ENCODE data around the gene PSAT1. TPM values are rescaled to one million over a fixed set of nuclear protein-coding genes. Genes with fewer than 3 reads are reported as not detected.
A peak's percentile ranks its signal among the peaks of the same experiment; 100 is the strongest.

The PSAT1 gene
- total and polyA plus RNA-seq, 2 of the 4 experiments (the other 2 are of a cell fraction) = 77.2 to 88.4 TPM

DNA sequence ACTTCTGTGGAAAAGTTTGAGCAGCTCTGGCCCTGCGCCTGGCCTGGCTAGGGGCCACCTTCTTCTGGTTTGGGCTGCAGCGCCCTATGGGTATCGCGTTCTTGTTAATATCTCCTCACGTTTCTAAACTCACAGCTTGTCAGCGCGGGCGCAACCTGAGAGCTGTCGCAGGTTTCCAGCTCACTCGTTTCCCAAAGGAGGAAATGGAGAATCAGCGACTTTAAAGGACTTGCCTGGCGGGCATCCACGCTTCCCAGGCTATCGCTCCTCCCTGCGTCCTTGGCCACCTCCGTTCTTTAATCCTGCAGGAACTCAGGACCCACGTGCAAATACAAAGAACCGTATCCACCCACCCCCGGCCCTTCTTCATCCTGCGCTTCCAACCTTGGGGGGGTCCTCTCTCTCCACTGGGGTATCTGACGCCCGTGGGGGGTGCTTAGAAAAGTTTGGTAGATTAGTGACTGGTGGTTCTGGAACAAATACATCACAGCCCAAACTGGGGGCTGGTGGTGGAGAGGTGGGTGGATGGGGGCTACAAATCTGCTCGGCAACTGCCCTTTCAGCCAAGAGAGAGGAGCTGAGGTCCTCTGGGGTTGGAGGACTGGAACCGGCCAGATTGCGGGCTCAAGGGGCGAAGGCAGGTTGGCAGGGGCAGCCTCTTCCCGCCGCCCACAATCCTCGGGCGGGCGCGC lies 578 bp upstream of the PSAT1 start:
- ChIA-PET CTCF (interaction anchor here (1.0 kb wide), 1 partner anchor 19 kb away, joined by 3 read pairs; no protein-coding TSS in a partner anchor), POLR2A (ENCODE audit: unreplicated experiment) (interaction anchor here (0.7 to 1.6 kb wide), 4 partner anchors 15 to 927 kb away, joined by 3 to 4 read pairs (median 4); no protein-coding TSS in a partner anchor)
- Histone ChIP-seq H3K9ac (ENCODE audit: low read depth, low read length) (peak overlapping the region; percentile 89), H2AK9ac (replicated peaks; ENCODE audit: low read depth, low read length, poor library complexity) (peak overlapping the region; percentile 78), H3K4me2 (ENCODE audit: low read depth, low read length) (peak overlapping the region; percentile 88), H3K14ac (replicated peaks; ENCODE audit: low read depth, low read length) (peak overlapping the region; percentile 97), H4K20me1 (ENCODE audit: insufficient read depth, low read length) (peaks cover 29% of the 10 kb centered on the region; the same call in 1 of the 2 replicates), H3K27me3 (ENCODE audit: control insufficient read depth, insufficient read depth, low read length) (no peaks in the 10 kb centered on the region), H2BK15ac (ENCODE audit: low read depth, low read length) (peak overlapping the region; percentile 53; the same call in 1 of the 3 replicates), H4K5ac (ENCODE audit: low read depth, low read length) (peak overlapping the region; percentile 32; the same call in 1 of the 2 replicates), H2BK5ac (ENCODE audit: low read depth, low read length, poor library complexity, severe bottlenecking) (peak overlapping the region; percentile 65), H3K4me1 (ENCODE audit: control insufficient read depth, insufficient read depth, low read length) (peaks cover 3% of the 10 kb centered on the region; the same call in 1 of the 2 replicates), H3K4ac (ENCODE audit: low read depth, low read length) (peak overlapping the region; percentile 93), H3K23ac (ENCODE audit: low read depth, low read length) (peak overlapping the region; percentile 88), H2AFZ (replicated peaks; ENCODE audit: low read length, poor library complexity) (peak overlapping the region; percentile 97), H2BK20ac (ENCODE audit: low read depth, low read length) (peak overlapping the region; percentile 44; the same call in 1 of the 2 replicates), H2BK120ac (ENCODE audit: low read depth, low read length) (peak overlapping the region; percentile 91), H3K9me1 (ENCODE audit: insufficient read depth, low read length) (peaks cover 2% of the 10 kb centered on the region; the same call in 1 of the 2 replicates), H4K8ac (ENCODE audit: low read depth in 2 of 2, low read length in 2 of 2) (peak overlapping the region; percentile 82 to 91), H3K18ac (ENCODE audit: low read depth, low read length) (peak overlapping the region; percentile 44; the same call in 1 of the 2 replicates), H3K56ac (ENCODE audit: extremely low read depth, insufficient read depth, low read length) (peak overlapping the region; percentile 91), H3K27ac (ENCODE audit: insufficient read depth, low read length) (peak overlapping the region; percentile 82), H3K4me3 (ENCODE audit: insufficient read depth, low read depth, low read length) (peak overlapping the region; percentile 50), H2AK5ac (ENCODE audit: low read depth, low read length) (peak overlapping the region; percentile 48; the same call in 1 of the 2 replicates), H4K91ac (ENCODE audit: insufficient read depth, low read depth, low read length) (peak overlapping the region; percentile 94), H3K9me3 (ENCODE audit: control insufficient read depth, insufficient read depth, low read length) (no peaks in the 10 kb centered on the region), H3K79me1 (ENCODE audit: low read depth in 1 of 2, low read length in 2 of 2) (peaks cover 7 to 30% of the 10 kb centered on the region in 2 experiments; a peak in 3 of 4 replicates), H3K36me3 (ENCODE audit: control insufficient read depth, insufficient read depth, low read length) (peaks cover 3% of the 10 kb centered on the region; the same call in 1 of the 2 replicates)
- in situ Hi-C loops (cut with MboI; ENCODE audit: low sequenced_read_pairs) = no loop called here
- dilution Hi-C loops (cut with HindIII; ENCODE audit: low sequenced_read_pairs, unreplicated experiment) = no loop called here
- intact Hi-C loops (cut with micrococcal nuclease) = loop anchor here (1.0 to 2.0 kb wide), 3 partner anchors 15 to 60 kb away; partner anchors contain the start of gene CEP78
- BruUV-seq (replicated peaks) = no TSS peak
- 0% methylated on average over 15 of the region's 32 CpGs; no CpG with 5 or more reads in 1 of the 2 experiments for WGBS, 2 experiments (ENCODE audit: extremely low coverage in 2 of 2, insufficient read length in 1 of 2)
- DNase-seq = peak; percentile 54
- ATAC-seq (ENCODE audit: low read depth) = peak; percentile 10
- no peak for TF ChIP-seq MAFK (IDR thresholded peaks at IDR 0.05; ENCODE audit: low read depth, low read length)
- TF ChIP-seq, protein P1, sequence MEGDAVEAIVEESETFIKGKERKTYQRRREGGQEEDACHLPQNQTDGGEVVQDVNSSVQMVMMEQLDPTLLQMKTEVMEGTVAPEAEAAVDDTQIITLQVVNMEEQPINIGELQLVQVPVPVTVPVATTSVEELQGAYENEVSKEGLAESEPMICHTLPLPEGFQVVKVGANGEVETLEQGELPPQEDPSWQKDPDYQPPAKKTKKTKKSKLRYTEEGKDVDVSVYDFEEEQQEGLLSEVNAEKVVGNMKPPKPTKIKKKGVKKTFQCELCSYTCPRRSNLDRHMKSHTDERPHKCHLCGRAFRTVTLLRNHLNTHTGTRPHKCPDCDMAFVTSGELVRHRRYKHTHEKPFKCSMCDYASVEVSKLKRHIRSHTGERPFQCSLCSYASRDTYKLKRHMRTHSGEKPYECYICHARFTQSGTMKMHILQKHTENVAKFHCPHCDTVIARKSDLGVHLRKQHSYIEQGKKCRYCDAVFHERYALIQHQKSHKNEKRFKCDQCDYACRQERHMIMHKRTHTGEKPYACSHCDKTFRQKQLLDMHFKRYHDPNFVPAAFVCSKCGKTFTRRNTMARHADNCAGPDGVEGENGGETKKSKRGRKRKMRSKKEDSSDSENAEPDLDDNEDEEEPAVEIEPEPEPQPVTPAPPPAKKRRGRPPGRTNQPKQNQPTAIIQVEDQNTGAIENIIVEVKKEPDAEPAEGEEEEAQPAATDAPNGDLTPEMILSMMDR (conservative IDR thresholded peaks at IDR 0.05; ENCODE audit: low read depth, low read length) = no peak
- no peak for TF ChIP-seq RFX5 (IDR thresholded peaks at IDR 0.05; ENCODE audit: low read depth, low read length)
- TF ChIP-seq CEBPB (IDR thresholded peaks at IDR 0.05; ENCODE audit: low read depth, low read length) = no peak
- no peak for TF ChIP-seq MAZ (IDR thresholded peaks at IDR 0.05; ENCODE audit: borderline replicate concordance, low read depth, low read length)
- no peak for TF ChIP-seq MXI1 (IDR thresholded peaks at IDR 0.05; ENCODE audit: borderline replicate concordance, low read depth, low read length)
- TF ChIP-seq POLR2A (IDR thresholded peaks at IDR 0.05; ENCODE audit: low read depth, low read length) = peak; percentile 69; the same call in 1 of the 2 replicates
- TF ChIP-seq SMC3 (IDR thresholded peaks at IDR 0.05; ENCODE audit: low read depth, low read length) = no peak

Measured in IMR-90 (cell line).